ENCODE data around the gene UBE2F. TPM values are rescaled to one million over a fixed set of nuclear protein-coding genes. Genes with fewer than 3 reads are reported as not detected.

Gene UBE2F
- total RNA-seq, 1 experiment from 2014 or later = 51.2 TPM

GRCh38 chr2:238025741-238026360 lies 59.0 kb downstream of the UBE2F start:
- H3K27ac ChIP-seq (ENCODE audit: low read depth, low read length, poor library complexity, severe bottlenecking) = no peak overlapping the region
- peaks cover 4% of the 10 kb centered on the region for H3K36me3 ChIP-seq (ENCODE audit: insufficient read depth, low read length, poor library complexity, severe bottlenecking)
- ChIA-PET CTCF (no interaction called here), POLR2A (ENCODE audit: low non-redundant PET) (interaction anchor here (0.5 kb wide), 1 partner anchor 771 kb away, joined by 3 read pairs; no protein-coding TSS in a partner anchor)
- no peak for DNase-seq (ENCODE audit: low spot score)
- TF ChIP-seq EZH2 (IDR thresholded peaks at IDR 0.05; ENCODE audit: borderline replicate concordance, low read depth, low read length, poor library complexity, severe bottlenecking) = no peak
- TF ChIP-seq, protein P1, sequence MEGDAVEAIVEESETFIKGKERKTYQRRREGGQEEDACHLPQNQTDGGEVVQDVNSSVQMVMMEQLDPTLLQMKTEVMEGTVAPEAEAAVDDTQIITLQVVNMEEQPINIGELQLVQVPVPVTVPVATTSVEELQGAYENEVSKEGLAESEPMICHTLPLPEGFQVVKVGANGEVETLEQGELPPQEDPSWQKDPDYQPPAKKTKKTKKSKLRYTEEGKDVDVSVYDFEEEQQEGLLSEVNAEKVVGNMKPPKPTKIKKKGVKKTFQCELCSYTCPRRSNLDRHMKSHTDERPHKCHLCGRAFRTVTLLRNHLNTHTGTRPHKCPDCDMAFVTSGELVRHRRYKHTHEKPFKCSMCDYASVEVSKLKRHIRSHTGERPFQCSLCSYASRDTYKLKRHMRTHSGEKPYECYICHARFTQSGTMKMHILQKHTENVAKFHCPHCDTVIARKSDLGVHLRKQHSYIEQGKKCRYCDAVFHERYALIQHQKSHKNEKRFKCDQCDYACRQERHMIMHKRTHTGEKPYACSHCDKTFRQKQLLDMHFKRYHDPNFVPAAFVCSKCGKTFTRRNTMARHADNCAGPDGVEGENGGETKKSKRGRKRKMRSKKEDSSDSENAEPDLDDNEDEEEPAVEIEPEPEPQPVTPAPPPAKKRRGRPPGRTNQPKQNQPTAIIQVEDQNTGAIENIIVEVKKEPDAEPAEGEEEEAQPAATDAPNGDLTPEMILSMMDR (conservative IDR thresholded peaks at IDR 0.05; ENCODE audit: low read depth, low read length) = no peak
- H3K4me3 ChIP-seq (ENCODE audit: low read depth, low read length, poor library complexity, severe bottlenecking) = no peak overlapping the region
- H3K9me3 ChIP-seq (ENCODE audit: low read depth, low read length, poor library complexity, severe bottlenecking) = no peaks in the 10 kb centered on the region
- H3K27me3 ChIP-seq (replicated peaks; ENCODE audit: insufficient read depth, low read depth, low read length, poor library complexity) = no peaks in the 10 kb centered on the region
- intact Hi-C loops (cut with micrococcal nuclease; ENCODE audit: unreplicated experiment) = no loop called here
- no TSS peak for BruUV-seq (replicated peaks)
- no peaks in the 10 kb centered on the region for H3K4me1 ChIP-seq (ENCODE audit: insufficient read depth, low read length, poor library complexity, severe bottlenecking)

DNA sequence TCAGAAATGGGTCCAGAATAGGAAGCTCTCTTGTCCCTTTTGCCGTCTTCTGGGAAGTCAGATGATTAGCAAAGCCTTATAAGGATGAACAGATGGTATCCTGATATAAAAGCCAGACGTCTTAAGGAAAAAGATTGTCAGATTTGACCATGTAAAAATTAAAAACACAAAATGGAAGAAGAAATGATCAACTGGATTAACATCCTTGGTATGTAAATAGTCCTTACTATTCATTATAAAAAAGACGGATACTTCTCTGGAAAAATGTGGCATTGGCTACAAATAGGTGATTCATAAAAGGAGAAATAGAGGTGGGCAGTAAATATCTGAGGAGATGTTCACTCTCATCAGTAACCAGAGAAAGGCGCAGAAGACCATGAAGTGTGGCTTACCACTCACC lies 60.2 kb downstream of the UBE2F start:
- POLR2A ChIA-PET (ENCODE audit: low non-redundant PET) = no interaction called here
- intact Hi-C loops (cut with micrococcal nuclease; ENCODE audit: unreplicated experiment) = no loop called here
- BruUV-seq (replicated peaks) = no TSS peak
- H3K4me1 ChIP-seq (ENCODE audit: insufficient read depth, low read length, poor library complexity, severe bottlenecking) = no peaks in the 10 kb centered on the region
- H3K27me3 ChIP-seq (replicated peaks; ENCODE audit: insufficient read depth, low read depth, low read length, poor library complexity) = no peaks in the 10 kb centered on the region
- TF ChIP-seq EZH2 (IDR thresholded peaks at IDR 0.05; ENCODE audit: borderline replicate concordance, low read depth, low read length, poor library complexity, severe bottlenecking) = no peak
- TF ChIP-seq, protein P1 (conservative IDR thresholded peaks at IDR 0.05; ENCODE audit: low read depth, low read length) = no peak
- CTCF ChIA-PET = no interaction called here
- peaks cover 4% of the 10 kb centered on the region for H3K36me3 ChIP-seq (ENCODE audit: insufficient read depth, low read length, poor library complexity, severe bottlenecking)
- no peak overlapping the region for H3K4me3 ChIP-seq (ENCODE audit: low read depth, low read length, poor library complexity, severe bottlenecking)
- DNase-seq (ENCODE audit: low spot score) = no peak
- H3K9me3 ChIP-seq (ENCODE audit: low read depth, low read length, poor library complexity, severe bottlenecking) = no peaks in the 10 kb centered on the region
- H3K27ac ChIP-seq (ENCODE audit: low read depth, low read length, poor library complexity, severe bottlenecking) = no peak overlapping the region

DNA sequence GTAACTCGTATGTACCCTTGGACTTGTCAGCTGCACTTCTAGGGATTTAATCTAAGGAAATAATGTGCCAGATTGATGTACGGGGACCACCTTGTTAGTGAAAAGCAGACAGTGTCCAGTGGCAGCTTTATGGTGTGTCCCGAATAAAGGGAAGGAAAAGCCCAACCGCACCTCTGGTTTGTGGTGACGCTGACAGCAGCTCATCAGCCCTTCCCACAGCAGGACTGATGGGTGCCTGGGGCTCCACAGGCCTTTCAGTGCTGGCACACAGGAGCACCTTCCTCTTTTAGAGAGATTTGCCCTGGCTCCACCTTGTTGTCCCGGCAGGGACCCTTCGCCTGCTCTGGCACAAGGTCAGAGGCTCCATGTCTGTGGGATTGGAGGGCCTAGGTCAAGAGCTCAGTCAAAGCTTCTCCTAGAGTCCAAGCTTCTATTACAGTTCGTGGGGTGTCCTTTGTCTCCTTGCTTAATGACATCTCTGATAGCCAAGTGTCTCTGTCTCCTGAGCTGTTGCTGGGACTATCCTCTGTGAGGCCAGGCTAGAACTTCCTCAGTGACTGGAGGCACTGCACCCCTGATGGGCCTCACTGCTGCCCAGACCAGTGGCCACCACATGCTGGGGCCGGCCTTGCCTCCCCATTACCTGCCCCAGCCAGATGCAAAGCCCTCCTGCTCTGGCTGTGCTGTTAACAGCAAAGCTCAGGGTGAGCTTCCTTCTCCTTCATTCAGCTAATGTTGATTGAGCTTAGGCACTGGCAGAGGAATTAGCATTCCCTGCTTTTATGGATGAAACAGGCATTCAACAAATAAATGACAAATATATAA lies 61.0 kb downstream of the UBE2F start:
- Histone ChIP-seq H3K27me3 (replicated peaks; ENCODE audit: insufficient read depth, low read depth, low read length, poor library complexity) (no peaks in the 10 kb centered on the region), H3K9me3 (ENCODE audit: low read depth, low read length, poor library complexity, severe bottlenecking) (no peaks in the 10 kb centered on the region), H3K36me3 (ENCODE audit: insufficient read depth, low read length, poor library complexity, severe bottlenecking) (peaks cover 4% of the 10 kb centered on the region), H3K4me3 (ENCODE audit: low read depth, low read length, poor library complexity, severe bottlenecking) (no peak overlapping the region), H3K27ac (ENCODE audit: low read depth, low read length, poor library complexity, severe bottlenecking) (no peak overlapping the region), H3K4me1 (ENCODE audit: insufficient read depth, low read length, poor library complexity, severe bottlenecking) (no peaks in the 10 kb centered on the region)
- BruUV-seq (replicated peaks) = no TSS peak
- TF ChIP-seq, protein P1 (conservative IDR thresholded peaks at IDR 0.05; ENCODE audit: low read depth, low read length) = no peak
- no peak for TF ChIP-seq EZH2 (IDR thresholded peaks at IDR 0.05; ENCODE audit: borderline replicate concordance, low read depth, low read length, poor library complexity, severe bottlenecking)
- intact Hi-C loops (cut with micrococcal nuclease; ENCODE audit: unreplicated experiment) = no loop called here
- CTCF ChIA-PET = no interaction called here
- no peak for DNase-seq (ENCODE audit: low spot score)
- POLR2A ChIA-PET (ENCODE audit: low non-redundant PET) = interaction anchor here (0.6 kb wide), 2 partner anchors 44 to 223 kb away, joined by 3 read pairs; no protein-coding TSS in a partner anchor

Measured in A673 (cell line).